VCaP (cell line): Measurements from ENCODE around the gene SSC5D.
"Not testable (repeated sequence)": the region's sequence is repeated elsewhere in the genome, so short reads cannot be mapped to it uniquely, and the experiment has no call there.

Experiments used
- H3K27ac ChIP-seq: fragments of 450-650 bp; 2 replicates; pipeline ENCODE4 v1.5.1; 2017
- CTCF ChIP-seq: fragments of 450-650 bp; conservative IDR thresholded peaks from 2 replicates; pipeline ENCODE4 v1.5.1; 2017; ENCODE audit warnings: mild to moderate bottlenecking, moderate library complexity

Gene SSC5D

GRCh38 chr19:55526216-55527196 is 38.3 kb downstream of the SSC5D start:
- no peak for TF ChIP-seq CTCF
- peak overlapping the region; percentile 55 for H3K27ac ChIP-seq

GRCh38 chr19:55527197-55528029 is 39.2 kb downstream of the SSC5D start:
- no peak for TF ChIP-seq CTCF

GRCh38 chr19:55528030-55528803 is 40.0 kb downstream of the SSC5D start:
- H3K27ac ChIP-seq, result no peak overlapping the region

More at GRCh38 chr19:55527197-55528029, 39.2 kb downstream of the SSC5D start:
- no peak overlapping the region for H3K27ac ChIP-seq

GRCh38 chr19:55529636-55530234 is 41.5 kb downstream of the SSC5D start:
- TF ChIP-seq CTCF, result no peak
- H3K27ac ChIP-seq, result no peak overlapping the region

More at GRCh38 chr19:55528030-55528803, 40.0 kb downstream of the SSC5D start:
- TF ChIP-seq CTCF, result peak; percentile 26; the same call in 1 of the 2 replicates

- H3K27ac ChIP-seq, result no peak overlapping the region
- no peak for TF ChIP-seq CTCF
Measured at GRCh38 chr19:55530996-55531395, 42.8 kb downstream of the SSC5D start.

GRCh38 chr19:55534280-55534679 is 46.0 kb downstream of the SSC5D start:
- not testable (repeated sequence) for H3K27ac ChIP-seq
